GM13976 (cell line): ENCODE results near the gene ALKBH6.

Experiments used
- DNase-seq: peaks from one replicate; pipeline ENCODE4 v3.0.0; 2012; ENCODE audit warnings: low spot score
- CTCF ChIP-seq: IDR thresholded peaks from 2 replicates; pipeline ENCODE4 v1.5.1; 2012; ENCODE audit warnings: borderline replicate concordance, mild to moderate bottlenecking; ENCODE audit not compliant: insufficient read depth; ENCODE audit errors: extremely low read depth, missing control alignments, control extremely low read depth
- in situ Hi-C: fragments of 300-500 bp; cut with MboI; formaldehyde crosslinking; loops from one replicate; pipeline ENCODE4 v1.12.0; 2022; ENCODE audit warnings: low sequenced_read_pairs, mixed read lengths, inconsistent platforms; ENCODE audit not compliant: unreplicated experiment

ALKBH6 gene

GRCh38 chr19:36054733-36055686, 41.0 kb upstream of the ALKBH6 start, which contains the start of gene WDR62:
Gene WDR62, plus strand, starts transcription at chr19:36054897. Its CDS starts 75 bp downstream, at chr19:36054972.
- no peak for TF ChIP-seq CTCF
- in situ Hi-C loops: no loop called here
- peak; percentile 98 for DNase-seq

DNA sequence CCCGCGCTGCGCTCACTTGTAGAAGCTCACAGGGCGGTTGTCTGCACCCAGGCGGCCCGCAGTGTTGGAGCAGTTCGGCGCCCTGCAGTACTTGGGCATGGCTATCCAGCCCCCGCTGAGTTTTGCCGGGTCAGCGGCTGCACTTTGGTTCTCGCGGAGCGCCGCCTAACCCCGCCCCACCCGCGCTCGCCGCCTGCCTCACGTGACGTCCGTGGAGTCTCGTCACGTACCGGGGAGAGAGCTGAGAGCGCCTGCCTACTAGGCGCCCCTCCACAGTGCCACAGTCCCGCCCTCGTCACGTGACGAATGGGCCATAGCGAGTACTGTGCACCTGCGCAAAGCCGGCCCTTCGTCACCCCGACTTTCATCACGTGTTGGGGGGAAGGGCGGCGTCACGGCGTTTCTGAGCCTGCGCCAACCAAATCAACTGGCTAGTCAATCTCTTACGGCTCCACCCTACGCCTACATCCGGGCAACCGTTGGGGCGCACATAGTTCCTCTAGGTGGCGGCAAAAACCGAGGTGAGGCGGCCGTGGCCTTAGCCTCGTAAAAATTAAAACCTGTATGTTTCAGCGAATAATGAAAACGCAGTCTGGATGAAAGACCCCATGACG, 40.2 kb upstream of the ALKBH6 start, which contains the start of gene THAP8:
THAP8 (minus strand) TSS at position 167 of the 614 bp plus-strand sequence; CDS start at position 99, 68 bp downstream.
- TF ChIP-seq CTCF: peak; percentile 24
- in situ Hi-C loops: no loop called here
- DNase-seq: peak; percentile 99

- in situ Hi-C loops: no loop called here
- no peak for DNase-seq
- no peak for TF ChIP-seq CTCF
Observed at GRCh38 chr19:36051637-36052036, 37.6 kb upstream of the ALKBH6 start.

GRCh38 chr19:36051236-36051635, 37.2 kb upstream of the ALKBH6 start:
- DNase-seq: no peak
- in situ Hi-C loops: no loop called here
- peak; percentile 26 for TF ChIP-seq CTCF

DNA sequence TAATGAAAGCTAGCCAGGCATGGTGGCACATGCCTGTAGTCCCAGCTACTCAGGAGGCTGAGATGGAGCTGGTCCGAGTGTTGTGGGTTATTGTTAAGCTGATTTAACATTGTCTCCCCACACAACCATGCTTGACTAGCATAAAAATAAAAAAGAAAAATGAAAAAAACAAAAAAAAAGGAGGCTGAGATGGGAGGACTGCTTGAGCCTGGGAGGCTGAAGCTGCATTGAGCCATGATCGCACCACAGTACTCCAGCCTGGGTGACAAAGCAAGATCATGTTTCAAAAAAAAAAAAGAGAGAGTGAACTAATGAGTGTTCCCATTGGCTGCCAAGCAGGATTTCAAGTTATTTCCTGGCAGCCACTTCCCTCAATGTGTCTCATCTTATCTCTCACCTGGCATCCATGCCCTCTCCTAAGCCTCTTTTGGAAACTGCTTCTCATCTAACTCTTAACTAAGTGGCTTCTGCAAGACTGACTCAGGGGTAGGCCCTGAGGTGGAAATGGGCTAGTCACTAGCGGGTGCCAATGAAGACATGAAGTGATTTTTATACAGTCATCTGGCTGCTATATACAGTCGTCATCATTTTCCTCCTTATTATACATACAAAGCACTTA, 35.2 kb upstream of the ALKBH6 start:
- no peak for TF ChIP-seq CTCF
- in situ Hi-C loops: no loop called here
- no peak for DNase-seq

DNA sequence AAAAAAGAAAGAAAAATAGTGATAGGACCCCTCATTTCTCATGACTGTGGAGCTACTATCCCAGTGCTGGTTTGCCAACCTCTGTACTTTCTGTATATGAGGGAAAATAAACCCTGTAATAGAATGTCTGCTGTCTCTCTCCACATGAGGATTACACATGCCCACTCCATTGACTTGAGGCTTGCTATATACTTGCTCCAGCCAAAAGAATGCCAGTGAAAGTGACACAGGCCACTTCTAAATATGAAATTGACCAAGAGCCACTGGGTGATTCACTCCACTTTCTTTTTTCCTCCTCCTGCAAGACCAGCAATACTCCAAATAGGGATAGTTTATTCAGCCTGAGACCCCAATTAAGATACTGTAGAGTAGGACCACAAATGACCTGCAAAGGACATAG, 33.8 kb upstream of the ALKBH6 start:
- in situ Hi-C loops: no loop called here
- DNase-seq: no peak

More for the DNA sequence above, 33.8 kb upstream of the ALKBH6 start:
- no peak for TF ChIP-seq CTCF
